OCI-LY7 (cell line): ENCODE results near the gene BCL2L11.

Source experiments
- CTCF ChIP-seq: fragments of 200-600 bp; sonication (generic); conservative IDR thresholded peaks from 2 replicates; pipeline ENCODE4 v1.5.1; 2014; ENCODE audit warnings: mild to moderate bottlenecking, antibody characterized with exemption, low read length, moderate library complexity, mixed read lengths
- EZH2phosphoT487 ChIP-seq: fragments of 200-600 bp; sonication (generic); IDR thresholded peaks from 2 replicates; pipeline ENCODE4 v1.6.1; 2018; ENCODE audit warnings: low read depth, borderline replicate concordance, mild to moderate bottlenecking, mixed run types, antibody characterized with exemption, low read length, moderate library complexity, mixed read lengths

GRCh38 chr2:111210036-111210435 is 89.3 kb downstream of the BCL2L11 start:
- TF ChIP-seq CTCF (no peak), EZH2phosphoT487 (no peak)
